HUES64 (cell line): ENCODE measurements around the gene CEL. TPM values are rescaled to one million over a fixed set of nuclear protein-coding genes. Genes with fewer than 3 reads are reported as not detected.
A peak's percentile ranks its signal among the peaks of the same experiment; 100 is the strongest.
"Not testable (repeated sequence)": the region's sequence is repeated elsewhere in the genome, so short reads cannot be mapped to it uniquely, and the experiment has no call there.

Experiments
- H3K27ac ChIP-seq: 2 replicates; pipeline ENCODE4 v1.7.0; 2013; ENCODE audit warnings: low read depth, low read length, inconsistent platforms
- H3K27me3 ChIP-seq: 2 replicates; pipeline ENCODE4 v1.6.1; 2013; ENCODE audit warnings: mild to moderate bottlenecking, low read length; ENCODE audit not compliant: insufficient read depth
- H3K36me3 ChIP-seq: 2 replicates; pipeline ENCODE4 v1.6.1; 2013; ENCODE audit warnings: mild to moderate bottlenecking, low read length; ENCODE audit not compliant: insufficient read depth
- H3K4me1 ChIP-seq: 2 replicates; pipeline ENCODE4 v1.6.1; 2013; ENCODE audit warnings: mild to moderate bottlenecking, low read length, moderate library complexity; ENCODE audit not compliant: insufficient read depth
- H3K4me3 ChIP-seq: 2 replicates; pipeline ENCODE4 v1.5.1; 2013; ENCODE audit warnings: mild to moderate bottlenecking, low read length, moderate library complexity
- H3K9ac ChIP-seq: 2 replicates; pipeline ENCODE4 v1.6.1; 2013; ENCODE audit warnings: mild to moderate bottlenecking, low read depth, low read length
- H3K9me3 ChIP-seq: 2 replicates; pipeline ENCODE4 v1.6.1; 2013; ENCODE audit warnings: low read depth, low read length; ENCODE audit not compliant: insufficient read depth
- WGBS: fragments of 150-250, 120-280 bp; methylation state at CpG from one replicate; pipeline ENCODE4 v1.1.7; 2013; ENCODE audit warnings: missing lambda C conversion rate; 5-methylcytosine and 5-hydroxymethylcytosine counted together
- polyA plus RNA-seq, 2 experiments: library from polyadenylated mRNA; stranded (reverse); fragments of 50-300 nt; gene quantifications; one replicate each; pipeline ENCODE4 v1.2.3, GENCODE V29; 2013

The CEL gene
- polyA plus RNA-seq (2013, experiment 1 of 2), result 2.1 TPM
- 2.0 TPM for polyA plus RNA-seq (2013, experiment 2 of 2)

- H3K4me3 ChIP-seq, H3K27me3 ChIP-seq, H3K9me3 ChIP-seq: not testable (repeated sequence)
- H3K4me1 ChIP-seq, result peaks cover 14% of the 10 kb centered on the region
- peaks cover 18% of the 10 kb centered on the region for H3K36me3 ChIP-seq
- H3K27ac ChIP-seq, result peak within 1 kb of the TSS; percentile 52; the same call in 1 of the 2 replicates
- peak within 1 kb of the TSS; percentile 33; the same call in 1 of the 2 replicates for H3K9ac ChIP-seq
- 83% methylated on average over 1 of the region's 9 CpGs for WGBS
Observed at GRCh38 chr9:133061764-133062145, at the start of gene CEL. Gene CEL, plus strand, starts transcription at chr9:133061981. Its CDS starts 22 bp downstream, at chr9:133062003.

GRCh38 chr9:133014696-133015095, 47.1 kb upstream of the CEL start:
- no peak overlapping the region for H3K27ac ChIP-seq
- no peaks in the 10 kb centered on the region for H3K4me1 ChIP-seq
- no peaks in the 10 kb centered on the region for H3K9me3 ChIP-seq

GRCh38 chr9:133023117-133023890, 38.5 kb upstream of the CEL start:
- H3K4me3 ChIP-seq, result no peak overlapping the region
- 87% methylated on average over 26 of the region's 26 CpGs for WGBS
- 0 out of 2 replicates have a peak, but pooled peaks cover 4% of the 10 kb centered on the region for H3K27me3 ChIP-seq
- H3K9ac ChIP-seq, result no peak overlapping the region
- H3K9me3 ChIP-seq, result no peaks in the 10 kb centered on the region
- no peaks in the 10 kb centered on the region for H3K36me3 ChIP-seq
- no peak overlapping the region for H3K27ac ChIP-seq
- H3K4me1 ChIP-seq, result no peaks in the 10 kb centered on the region

More at GRCh38 chr9:133014696-133015095, 47.1 kb upstream of the CEL start:
- WGBS, result 100% methylated on average over 3 of the region's 5 CpGs
- no peak overlapping the region for H3K9ac ChIP-seq
- peaks cover 8% of the 10 kb centered on the region; the same call in 1 of the 2 replicates for H3K27me3 ChIP-seq
- H3K36me3 ChIP-seq, result no peaks in the 10 kb centered on the region
- no peak overlapping the region for H3K4me3 ChIP-seq

GRCh38 chr9:133026426-133026825, 35.4 kb upstream of the CEL start:
- Histone ChIP-seq H3K9ac (no peak overlapping the region), H3K9me3 (no peaks in the 10 kb centered on the region), H3K36me3 (no peaks in the 10 kb centered on the region), H3K4me1 (no peaks in the 10 kb centered on the region), H3K27me3 (0 out of 2 replicates have a peak, but pooled peaks cover 4% of the 10 kb centered on the region), H3K4me3 (no peak overlapping the region), H3K27ac (no peak overlapping the region)
- WGBS, result 84% methylated on average over 3 of the region's 3 CpGs

- no peak overlapping the region for H3K9ac ChIP-seq
- 70% methylated on average over 5 of the region's 5 CpGs for WGBS
Observed at GRCh38 chr9:133027134-133027533, 34.6 kb upstream of the CEL start.

GRCh38 chr9:133028221-133028620, 33.6 kb upstream of the CEL start:
- Histone ChIP-seq H3K4me1 (no peaks in the 10 kb centered on the region), H3K27ac (no peak overlapping the region)
- 89% methylated on average over 3 of the region's 3 CpGs for WGBS

More at GRCh38 chr9:133027134-133027533, 34.6 kb upstream of the CEL start:
- no peak overlapping the region for H3K4me3 ChIP-seq
- 0 out of 2 replicates have a peak, but pooled peaks cover 4% of the 10 kb centered on the region for H3K27me3 ChIP-seq
- no peaks in the 10 kb centered on the region for H3K36me3 ChIP-seq
- no peaks in the 10 kb centered on the region for H3K9me3 ChIP-seq
- H3K4me1 ChIP-seq, result no peaks in the 10 kb centered on the region
- no peak overlapping the region for H3K27ac ChIP-seq

GRCh38 chr9:133029994-133030316, 31.8 kb upstream of the CEL start:
- WGBS, result under 1% methylated on average over 28 of the region's 28 CpGs
- peaks cover 18% of the 10 kb centered on the region for H3K36me3 ChIP-seq
- H3K27me3 ChIP-seq, result 0 out of 2 replicates have a peak, but pooled peaks cover 4% of the 10 kb centered on the region
- H3K9me3 ChIP-seq, result no peaks in the 10 kb centered on the region
- peak overlapping the region; percentile 98 for H3K4me3 ChIP-seq
- peak overlapping the region; percentile 86 for H3K9ac ChIP-seq
- H3K4me1 ChIP-seq, result no peaks in the 10 kb centered on the region
- peak overlapping the region; percentile 77 for H3K27ac ChIP-seq

More at GRCh38 chr9:133028221-133028620, 33.6 kb upstream of the CEL start:
- Histone ChIP-seq H3K4me3 (no peak overlapping the region), H3K27me3 (0 out of 2 replicates have a peak, but pooled peaks cover 4% of the 10 kb centered on the region), H3K9ac (no peak overlapping the region), H3K9me3 (no peaks in the 10 kb centered on the region), H3K36me3 (peaks cover 8% of the 10 kb centered on the region; the same call in 1 of the 2 replicates)

GRCh38 chr9:133030317-133031129, 31.3 kb upstream of the CEL start, which contains the start of gene GTF3C5:
Gene GTF3C5, plus strand, starts transcription at chr9:133030997. Its CDS starts 15 bp downstream, at chr9:133031012.
- under 1% methylated on average over 63 of the region's 63 CpGs for WGBS
- peak within 1 kb of the TSS; percentile 98 for H3K4me3 ChIP-seq
- peak within 1 kb of the TSS; percentile 92 for H3K27ac ChIP-seq
- H3K36me3 ChIP-seq, result peaks cover 18% of the 10 kb centered on the region
- H3K9ac ChIP-seq, result peak within 1 kb of the TSS; percentile 93
- H3K9me3 ChIP-seq, result no peaks in the 10 kb centered on the region
- no peaks in the 10 kb centered on the region for H3K4me1 ChIP-seq
- H3K27me3 ChIP-seq, result 0 out of 2 replicates have a peak, but pooled peaks cover 4% of the 10 kb centered on the region

- H3K36me3 ChIP-seq, result peaks cover 18% of the 10 kb centered on the region
- peak overlapping the region; percentile 92 for H3K27ac ChIP-seq
- H3K9ac ChIP-seq, result peak overlapping the region; percentile 93
- H3K9me3 ChIP-seq, result no peaks in the 10 kb centered on the region
- no peaks in the 10 kb centered on the region for H3K4me1 ChIP-seq
- H3K4me3 ChIP-seq, result peak overlapping the region; percentile 98
- WGBS, result 2% methylated on average over 16 of the region's 16 CpGs
- H3K27me3 ChIP-seq, result 0 out of 2 replicates have a peak, but pooled peaks cover 3% of the 10 kb centered on the region
Observed at GRCh38 chr9:133031130-133031422, 30.7 kb upstream of the CEL start.

GRCh38 chr9:133031496-133031911, 30.3 kb upstream of the CEL start:
- H3K9ac ChIP-seq, result peak overlapping the region; percentile 93

GRCh38 chr9:133032171-133032570, 29.6 kb upstream of the CEL start:
- Histone ChIP-seq H3K27ac (no peak overlapping the region), H3K36me3 (peaks cover 20% of the 10 kb centered on the region), H3K4me3 (peak overlapping the region; percentile 98), H3K9me3 (no peaks in the 10 kb centered on the region), H3K9ac (no peak overlapping the region), H3K27me3 (no peaks in the 10 kb centered on the region), H3K4me1 (no peaks in the 10 kb centered on the region)
- 95% methylated on average over 10 of the region's 10 CpGs for WGBS

More at GRCh38 chr9:133031496-133031911, 30.3 kb upstream of the CEL start:
- WGBS, result 70% methylated on average over 10 of the region's 10 CpGs
- Histone ChIP-seq H3K27ac (no peak overlapping the region), H3K4me3 (peak overlapping the region; percentile 98), H3K36me3 (peaks cover 18% of the 10 kb centered on the region), H3K9me3 (no peaks in the 10 kb centered on the region), H3K27me3 (no peaks in the 10 kb centered on the region), H3K4me1 (no peaks in the 10 kb centered on the region)
